ENCODE measurements around the gene LY6G6F.

LY6G6F gene

DNA sequence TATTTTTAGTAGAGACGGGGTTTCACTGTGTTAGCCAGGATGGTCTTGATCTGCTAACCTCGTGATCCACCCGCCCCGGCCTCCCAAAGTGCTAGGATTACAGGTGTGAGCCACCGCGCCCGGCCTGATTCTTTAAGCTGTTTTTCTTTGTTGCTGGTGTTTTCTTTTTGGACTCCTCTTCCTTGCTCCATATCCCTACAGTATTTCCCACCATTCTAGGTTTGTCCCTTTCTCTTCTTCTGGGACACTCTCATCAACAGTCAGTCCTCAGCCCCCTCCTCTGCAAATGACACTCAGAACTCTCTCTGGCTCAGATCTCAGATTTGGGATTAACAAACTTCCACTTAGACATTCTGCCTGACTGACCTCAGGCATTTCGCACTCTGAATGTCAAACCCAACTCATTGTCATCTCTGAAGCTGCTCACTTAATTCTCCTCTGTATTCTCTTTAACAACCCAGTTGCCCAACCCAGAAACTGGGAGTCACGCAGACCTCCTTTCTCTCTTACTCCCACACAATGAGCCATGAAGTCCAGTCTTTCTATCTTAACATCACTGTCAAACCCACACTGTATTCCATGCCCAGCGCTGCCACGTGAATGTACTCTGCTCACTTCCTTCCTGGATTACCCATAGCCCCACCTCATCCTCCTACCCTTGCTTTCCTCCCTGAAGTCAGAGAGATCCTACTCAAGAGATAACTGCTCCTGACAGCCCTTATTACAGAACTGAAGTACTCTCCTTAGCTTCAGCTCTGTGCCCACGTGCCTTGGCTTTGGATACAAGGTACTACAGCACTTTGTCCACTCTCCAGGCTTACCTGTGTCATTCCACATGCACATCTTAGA lies 19.1 kb downstream of the LY6G6F start:
- no peak for DNase-seq

DNA sequence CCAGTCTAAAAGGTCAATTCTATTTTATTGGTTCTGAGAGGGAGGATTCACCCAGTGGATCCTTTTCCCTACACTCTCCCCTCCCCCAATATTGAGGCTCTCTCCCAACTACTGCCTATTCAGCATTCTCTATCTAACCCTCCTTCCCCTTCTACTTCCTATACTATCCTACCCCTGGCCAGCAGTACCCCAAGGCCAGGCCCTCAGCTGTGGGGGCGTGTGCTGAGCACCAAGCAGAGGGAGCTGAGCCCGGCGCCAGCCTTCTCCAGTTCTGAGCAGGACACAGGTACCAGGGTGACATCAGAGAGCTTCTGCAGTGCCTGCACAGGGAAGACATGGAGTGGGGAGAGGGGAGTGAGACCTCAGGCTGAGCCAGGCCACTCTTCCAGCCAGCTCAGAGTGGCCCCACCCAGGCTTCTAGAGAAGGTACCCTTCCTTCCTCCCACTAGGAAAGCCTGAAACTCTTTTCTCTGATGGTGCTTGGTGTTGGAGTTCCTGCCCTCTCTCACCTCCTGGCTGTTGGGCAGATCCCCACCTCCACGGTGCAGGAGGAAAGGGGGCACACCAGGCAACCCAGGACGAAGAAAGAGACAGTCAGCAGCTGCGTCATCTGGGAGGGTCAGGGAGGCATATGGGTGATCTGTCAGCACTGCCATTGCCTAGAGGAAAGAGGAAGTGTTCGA lies 20.5 kb downstream of the LY6G6F start:
- DNase-seq: no peak

DNA sequence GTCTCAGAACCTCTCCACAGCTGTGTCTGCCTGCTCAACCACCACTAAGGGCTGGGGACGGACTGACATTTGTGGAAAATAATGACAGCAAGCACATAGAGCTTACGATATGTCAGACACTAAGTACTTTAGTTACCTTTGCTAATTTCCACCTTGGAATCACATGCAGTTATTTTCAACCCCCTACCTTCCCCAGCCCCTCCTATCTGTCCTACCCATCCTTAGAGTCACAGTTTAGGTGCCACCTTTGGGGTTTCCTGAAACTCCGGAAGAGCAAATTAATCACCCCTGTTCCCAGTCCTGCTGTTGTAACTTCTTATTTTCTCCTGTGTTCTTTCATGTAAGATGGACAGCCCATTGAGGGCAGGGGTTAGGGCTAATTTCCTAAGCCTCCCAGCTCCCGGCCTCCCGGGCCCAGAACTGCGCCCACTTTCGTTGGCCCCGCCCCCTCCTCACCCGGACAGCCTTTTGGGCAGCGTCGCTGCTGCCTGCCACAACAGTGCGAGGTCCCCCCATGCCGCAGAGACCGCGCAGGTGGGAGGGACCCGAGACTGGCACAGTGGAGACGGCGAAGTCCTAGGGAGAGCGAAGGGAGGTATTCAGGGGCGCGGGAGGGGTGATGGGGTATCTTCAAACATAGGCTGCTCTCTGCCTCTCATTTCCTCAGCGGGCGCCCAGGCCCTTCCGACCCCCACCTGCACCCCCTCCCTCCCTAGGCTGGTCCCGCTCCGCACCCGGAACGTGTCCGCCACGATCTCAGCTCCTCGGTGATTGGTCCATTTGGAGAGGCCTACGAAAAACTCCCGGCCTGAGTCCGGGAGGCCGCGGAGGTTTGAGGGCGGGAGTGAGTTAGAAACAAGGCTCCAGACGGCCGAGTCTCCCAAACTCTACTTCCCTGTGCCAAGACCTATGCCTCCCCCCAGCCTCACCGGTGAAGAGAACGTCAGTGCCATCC lies 21.3 kb downstream of the LY6G6F start:
- no peak for DNase-seq

DNA sequence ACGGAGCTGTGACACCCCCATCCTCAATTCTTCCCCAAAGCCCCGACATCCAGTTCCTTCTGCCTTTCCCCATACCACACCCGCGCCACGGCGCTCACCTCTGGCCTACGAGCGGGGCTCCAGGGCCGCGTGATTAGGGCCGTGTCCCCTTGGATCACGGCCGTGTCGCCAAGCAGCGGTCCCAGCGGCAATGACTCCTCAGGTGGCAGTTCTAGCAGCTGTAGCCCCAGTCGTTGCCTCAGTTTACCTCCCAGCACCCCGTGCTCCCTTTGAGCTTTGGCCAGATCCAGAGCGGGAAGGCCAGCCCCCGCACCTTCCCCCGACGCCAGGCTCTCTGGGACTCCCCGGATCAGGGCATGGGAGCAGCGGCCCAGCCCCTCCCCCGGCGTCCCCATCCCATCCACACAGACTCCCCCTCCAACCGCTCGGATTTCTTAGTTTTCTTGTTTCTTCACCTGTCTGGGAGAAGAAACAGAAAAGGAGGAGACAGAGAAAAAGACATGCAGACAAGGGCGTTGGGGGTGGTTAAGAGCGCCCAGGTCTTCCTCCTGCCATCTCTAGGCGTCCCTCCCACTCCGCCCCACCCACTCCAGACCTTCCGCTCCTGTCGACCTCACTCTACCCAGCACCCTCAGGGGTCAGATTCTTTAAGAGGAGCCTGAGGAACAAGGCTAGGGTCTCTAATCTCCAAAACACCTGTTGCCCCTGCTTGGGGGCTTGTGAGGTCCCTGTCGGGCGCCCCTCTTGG lies 22.3 kb downstream of the LY6G6F start, which contains the start of gene DDAH2:
Gene DDAH2, minus strand, starts transcription at position 533 of the 748 bp plus-strand sequence. Its CDS starts 138 bp downstream, at position 395.
- DNase-seq: no peak

DNA sequence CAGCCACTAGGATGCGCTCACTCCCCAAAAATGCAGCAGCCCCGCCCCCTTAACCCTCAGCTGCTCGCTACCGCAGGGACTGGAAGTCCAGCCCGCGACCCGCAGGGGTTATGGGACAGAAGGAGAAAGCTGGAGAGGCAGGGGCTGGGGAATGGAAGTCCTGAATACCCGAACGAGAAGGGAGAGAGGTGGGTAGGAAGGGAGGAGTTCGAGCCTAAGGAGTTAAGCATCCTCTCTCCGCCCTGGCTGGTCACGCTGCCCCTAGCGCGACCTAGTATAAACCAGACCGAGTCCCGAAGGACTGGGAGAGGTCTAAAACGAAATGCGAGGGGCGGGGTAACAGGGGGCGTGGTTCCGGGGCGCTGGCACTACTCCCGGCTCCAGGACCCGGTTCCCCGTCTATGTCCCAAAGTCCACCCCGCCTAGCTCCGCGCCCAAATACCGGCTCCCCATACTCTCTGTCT lies 22.9 kb downstream of the LY6G6F start:
- DNase-seq: no peak

DNA sequence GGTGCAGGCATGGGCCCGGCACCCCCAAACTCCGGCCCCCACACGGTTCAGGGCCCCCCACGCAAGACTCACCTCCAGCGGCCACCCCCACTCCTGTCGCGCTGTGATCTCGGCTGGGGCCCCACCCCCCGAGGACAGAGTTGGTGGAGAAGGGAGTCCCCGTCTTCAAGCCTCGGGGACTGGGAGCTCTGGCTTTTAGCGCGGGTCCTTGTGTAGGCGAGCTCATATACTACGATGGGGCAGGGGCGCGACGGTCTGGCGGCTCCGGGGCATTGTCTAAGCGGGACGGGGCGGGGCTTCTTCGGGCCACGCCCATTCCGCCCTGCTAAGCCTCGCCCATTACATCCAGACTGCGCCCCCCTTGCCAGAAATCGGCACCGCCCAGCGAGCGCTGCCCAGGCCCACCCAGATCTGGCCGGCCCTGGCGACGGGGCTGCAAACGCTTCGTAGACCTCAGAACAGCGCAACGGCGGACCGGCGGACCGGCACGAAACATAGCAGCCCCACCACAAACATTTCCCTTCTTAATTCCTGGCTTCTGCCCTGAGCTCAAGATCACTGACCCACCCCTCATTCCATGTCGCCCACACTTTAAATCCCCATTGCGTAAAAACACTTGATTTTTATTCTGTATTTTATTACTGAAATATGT lies 23.4 kb downstream of the LY6G6F start:
- DNase-seq: peak; percentile 53

DNA sequence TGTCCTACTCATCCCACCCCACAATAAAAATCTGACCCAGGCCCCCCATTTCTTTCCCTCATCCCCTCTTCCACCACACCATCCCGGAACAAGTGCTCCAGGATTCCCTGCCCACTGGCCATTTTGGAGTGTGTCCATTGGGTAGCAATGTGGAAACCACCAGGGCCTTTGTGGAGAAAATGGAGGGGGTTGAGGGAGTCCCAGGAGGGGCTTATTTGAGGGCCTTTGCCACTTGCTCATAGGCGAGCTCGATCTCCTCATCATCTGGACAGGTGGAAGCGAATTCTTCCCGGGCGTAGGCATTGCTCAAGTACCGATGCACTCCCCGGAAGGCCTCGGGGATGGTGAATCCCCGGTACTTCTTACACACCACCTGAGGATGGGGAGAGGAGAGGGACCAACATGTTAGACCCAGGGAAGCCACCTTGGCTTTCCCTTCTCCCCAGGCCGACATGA lies 24.0 kb downstream of the LY6G6F start:
- no peak for DNase-seq

DNA sequence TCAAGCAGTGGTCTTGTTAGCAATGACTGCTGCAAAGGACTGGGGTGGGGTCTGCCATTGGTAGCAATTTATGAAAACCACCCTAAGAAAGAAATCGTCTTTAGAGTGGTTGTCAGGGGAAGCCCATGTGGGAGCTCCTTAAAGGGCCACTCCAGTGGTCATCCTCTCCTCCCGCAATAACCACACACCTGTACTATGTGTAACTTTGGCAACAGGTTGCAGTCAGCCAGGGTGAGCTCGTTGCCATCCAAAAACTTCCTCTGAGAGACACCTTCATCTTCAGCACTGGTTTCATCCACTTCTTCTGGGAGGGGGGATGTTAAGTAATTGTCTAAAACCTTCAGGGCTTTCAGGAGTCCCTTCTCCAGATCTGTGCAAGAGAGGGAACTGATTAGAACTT lies 25.4 kb downstream of the LY6G6F start:
- DNase-seq: no peak

DNA sequence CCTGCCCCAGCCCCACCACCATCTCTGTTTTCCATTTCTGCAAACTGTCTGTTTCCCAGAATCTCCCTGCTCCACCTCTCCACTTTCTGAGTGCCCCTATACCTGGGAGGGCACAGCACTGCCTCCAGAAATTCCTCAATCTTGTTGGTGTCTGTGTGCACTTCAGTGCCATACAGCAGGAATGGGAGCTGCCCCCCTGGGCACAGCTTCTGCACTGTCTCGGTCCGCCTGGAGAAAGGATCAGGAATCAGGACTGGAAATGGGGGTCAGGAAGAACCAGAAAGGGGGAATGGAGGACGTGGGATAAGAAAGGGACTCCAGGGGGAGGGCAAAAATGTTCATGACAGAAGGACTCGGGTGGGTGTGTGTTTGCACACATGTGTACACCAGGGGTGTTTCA lies 27.1 kb downstream of the LY6G6F start:
- no peak for DNase-seq

DNA sequence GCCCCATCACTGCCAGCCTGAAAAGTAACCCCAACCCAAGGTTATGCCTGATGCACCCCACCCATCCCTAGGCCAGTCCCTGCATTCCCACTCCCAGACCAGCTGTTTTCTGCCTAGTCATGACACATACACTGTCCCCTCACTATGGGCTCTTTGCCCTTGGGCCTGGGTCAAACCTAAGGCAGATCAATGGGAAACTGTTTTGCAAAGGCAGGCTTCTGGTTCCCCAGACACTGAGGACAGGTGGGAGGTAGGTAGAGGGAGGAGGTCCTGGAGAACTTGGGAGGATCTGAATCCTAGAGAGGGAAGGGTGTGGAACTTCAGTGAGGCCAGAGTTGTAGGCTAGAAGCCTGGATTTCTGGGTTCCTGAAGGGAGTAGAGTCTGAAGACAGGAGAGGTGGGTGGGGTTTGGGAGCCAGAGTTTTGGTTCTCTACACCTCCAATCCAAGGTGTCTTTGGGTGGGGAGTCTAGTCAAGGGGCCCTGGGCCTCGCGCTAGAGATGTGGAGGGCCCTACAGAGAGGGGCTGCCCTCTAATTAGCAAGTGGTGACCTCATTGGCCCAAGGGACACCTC lies 27.7 kb downstream of the LY6G6F start:
- no peak for DNase-seq

DNA sequence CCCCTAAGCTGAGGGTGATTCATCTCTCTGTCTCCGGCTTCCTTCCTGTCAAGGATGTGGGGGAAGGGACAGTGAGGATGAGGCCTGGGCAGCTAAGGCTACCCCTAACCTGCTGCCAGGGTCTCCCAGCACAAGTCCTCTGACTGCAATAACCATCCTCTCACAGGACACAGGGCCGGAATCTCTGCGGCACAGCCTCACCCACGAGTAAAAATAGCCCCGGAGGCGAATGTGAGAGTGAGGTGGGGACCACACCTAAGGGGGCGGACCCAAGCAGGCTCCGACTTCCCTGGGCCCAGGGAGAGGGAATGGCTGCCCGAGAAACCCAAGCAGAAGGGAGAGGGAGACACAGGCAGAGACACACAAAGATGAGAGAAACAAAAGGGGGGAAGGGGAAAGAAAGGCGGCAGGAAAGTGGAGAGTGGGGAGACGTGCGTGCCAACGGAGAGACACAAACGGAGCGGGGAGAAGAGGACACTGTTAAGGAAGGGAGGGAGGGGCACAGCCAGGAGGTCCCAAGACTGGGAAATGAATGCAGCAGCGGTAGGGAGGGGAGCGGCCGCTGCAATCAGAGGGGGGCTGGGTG lies 28.2 kb downstream of the LY6G6F start:
- DNase-seq: no peak

DNA sequence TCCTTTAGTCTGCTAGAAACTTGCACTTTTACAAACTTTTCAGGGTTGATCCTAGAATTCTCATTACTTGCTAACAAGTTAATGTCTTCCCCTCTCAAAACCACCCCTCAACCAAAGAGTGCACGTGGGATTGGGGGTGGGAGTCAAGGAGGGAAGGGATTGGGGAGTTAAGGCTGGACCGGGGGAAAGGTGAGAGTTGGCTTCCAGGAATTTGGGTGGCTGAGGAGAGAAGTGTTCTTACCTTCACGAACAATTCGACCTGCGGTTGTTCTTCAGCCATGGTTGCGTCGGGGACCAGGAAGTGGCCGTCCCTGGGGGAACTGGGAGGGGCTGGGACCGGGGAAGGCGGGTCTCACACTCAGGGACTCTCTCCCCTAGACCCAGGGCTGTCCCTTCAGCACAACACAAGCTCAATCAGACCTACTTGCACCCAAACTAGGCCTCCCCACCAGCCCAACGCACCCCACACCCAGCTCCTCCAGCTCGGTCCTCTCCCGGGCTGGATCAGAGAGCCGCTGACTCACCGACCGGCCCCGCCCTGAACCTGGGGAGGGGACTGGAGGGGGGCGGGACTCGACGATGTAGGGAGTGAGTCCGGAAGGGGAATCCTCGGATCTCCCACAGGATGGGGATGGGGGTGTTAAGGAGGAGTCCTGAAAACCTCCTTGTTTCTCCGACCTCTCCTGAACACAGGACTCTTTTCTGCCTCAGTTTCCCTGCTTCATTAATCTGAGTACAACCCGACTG lies 29.5 kb downstream of the LY6G6F start, which contains the start of gene CLIC1:
Gene CLIC1, minus strand, starts transcription at position 510 of the 747 bp plus-strand sequence. Its CDS starts 230 bp downstream, at position 280.
- DNase-seq: peak; percentile 47

DNA sequence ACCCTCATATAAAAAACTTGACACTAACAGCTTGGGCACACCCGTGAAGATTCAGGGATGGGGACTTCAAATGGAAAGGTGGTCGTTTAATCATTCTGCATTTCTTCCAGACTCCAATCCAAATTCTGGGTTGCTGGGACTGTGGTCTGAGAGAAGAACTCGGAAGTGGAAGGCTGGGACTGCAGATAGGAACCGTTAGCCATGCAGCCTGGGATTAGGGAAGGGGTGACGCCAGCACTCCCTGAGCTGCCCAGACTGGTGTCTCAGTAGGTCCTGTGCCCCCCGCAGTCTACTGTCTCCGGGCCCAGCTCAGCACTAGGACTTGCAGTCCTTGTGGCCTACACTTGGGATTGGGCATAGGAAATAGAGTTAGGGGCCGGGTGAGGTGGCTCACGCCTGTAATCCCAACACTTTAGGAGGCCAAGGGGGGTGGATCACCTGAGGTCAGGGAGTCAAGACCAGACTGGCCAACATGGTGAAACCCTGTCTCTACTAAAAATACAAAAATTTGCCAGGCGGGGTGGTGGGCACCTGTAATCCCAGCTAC lies 30.2 kb downstream of the LY6G6F start:
- DNase-seq: no peak

DNA sequence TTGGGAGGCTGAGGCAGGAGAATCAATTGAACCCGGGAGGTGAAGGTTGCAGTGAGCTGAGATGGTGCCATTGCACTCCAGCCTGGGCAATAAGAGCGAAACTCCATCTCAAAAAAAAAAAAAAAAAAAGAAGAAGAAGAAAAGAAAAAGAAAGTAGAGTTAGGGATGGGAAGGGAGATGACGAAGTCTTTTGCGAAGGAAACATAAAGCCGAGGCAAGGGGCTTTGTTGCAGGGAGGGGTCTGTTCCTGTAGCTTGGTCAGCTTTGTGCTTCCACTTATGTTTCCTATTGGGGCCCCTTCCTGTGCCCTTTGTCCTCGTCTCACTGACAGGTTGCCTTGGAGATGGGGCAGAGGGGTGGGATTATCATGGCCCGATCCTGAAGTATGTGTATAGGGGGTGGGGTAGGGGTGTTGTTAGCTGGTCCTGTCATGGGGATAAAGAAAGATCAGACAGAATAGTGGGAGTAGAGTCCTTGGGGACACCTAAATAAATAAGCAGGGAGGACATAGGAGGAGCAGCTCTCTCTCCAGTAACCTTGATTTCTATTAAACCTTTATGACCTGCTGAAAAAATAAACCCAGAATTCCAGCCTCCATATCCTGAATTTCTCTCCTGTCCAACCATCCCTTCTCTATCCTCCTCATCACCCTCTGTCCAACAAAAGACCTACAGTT lies 30.8 kb downstream of the LY6G6F start:
- DNase-seq: no peak

DNA sequence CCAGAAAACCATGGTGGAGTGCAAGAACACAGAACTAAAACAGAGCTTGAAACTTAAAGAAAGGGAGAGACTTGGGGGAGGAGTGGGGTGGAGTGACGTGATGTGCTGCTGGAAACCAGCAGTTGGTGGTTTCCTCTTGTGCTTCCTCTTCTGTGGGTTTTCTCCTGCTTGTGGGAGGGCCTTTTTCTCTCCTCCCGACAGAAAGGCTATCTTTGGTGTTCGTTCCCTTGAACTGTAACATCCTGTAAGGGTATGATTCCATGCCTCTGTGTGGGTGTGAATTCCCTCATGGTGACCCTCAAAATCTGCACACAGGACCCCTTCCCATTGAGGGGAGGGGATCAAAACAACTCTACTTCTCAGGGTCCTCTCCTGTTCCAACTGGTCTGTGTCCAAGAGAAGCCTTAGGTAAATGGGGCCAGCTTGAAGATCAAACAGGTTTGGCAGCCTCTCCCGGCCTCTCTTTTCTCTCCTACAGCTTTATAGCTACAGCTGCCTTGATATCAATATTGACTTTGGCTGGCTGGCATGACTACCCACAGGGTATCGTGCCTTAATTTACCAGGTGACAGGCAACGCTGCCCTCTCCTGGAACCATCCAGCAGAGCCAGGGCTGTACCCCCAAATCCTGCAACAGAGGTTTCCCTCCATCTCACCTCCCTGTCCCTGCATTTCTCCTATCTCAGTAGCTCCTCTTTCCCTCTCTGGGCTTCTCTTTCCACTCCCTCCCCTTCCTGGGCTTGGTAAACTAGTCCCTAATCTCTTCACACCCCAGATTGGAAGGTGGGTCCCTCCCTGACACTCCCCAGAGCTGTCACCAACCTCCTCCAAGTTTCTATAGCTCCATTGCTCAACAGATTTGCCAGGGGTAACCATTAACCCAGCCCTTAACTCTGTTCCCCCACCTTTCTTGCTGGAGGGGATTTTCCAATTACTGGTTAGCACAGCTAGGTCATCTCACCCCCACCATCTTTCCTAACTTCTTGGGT lies 31.6 kb downstream of the LY6G6F start:
- no peak for DNase-seq

DNA sequence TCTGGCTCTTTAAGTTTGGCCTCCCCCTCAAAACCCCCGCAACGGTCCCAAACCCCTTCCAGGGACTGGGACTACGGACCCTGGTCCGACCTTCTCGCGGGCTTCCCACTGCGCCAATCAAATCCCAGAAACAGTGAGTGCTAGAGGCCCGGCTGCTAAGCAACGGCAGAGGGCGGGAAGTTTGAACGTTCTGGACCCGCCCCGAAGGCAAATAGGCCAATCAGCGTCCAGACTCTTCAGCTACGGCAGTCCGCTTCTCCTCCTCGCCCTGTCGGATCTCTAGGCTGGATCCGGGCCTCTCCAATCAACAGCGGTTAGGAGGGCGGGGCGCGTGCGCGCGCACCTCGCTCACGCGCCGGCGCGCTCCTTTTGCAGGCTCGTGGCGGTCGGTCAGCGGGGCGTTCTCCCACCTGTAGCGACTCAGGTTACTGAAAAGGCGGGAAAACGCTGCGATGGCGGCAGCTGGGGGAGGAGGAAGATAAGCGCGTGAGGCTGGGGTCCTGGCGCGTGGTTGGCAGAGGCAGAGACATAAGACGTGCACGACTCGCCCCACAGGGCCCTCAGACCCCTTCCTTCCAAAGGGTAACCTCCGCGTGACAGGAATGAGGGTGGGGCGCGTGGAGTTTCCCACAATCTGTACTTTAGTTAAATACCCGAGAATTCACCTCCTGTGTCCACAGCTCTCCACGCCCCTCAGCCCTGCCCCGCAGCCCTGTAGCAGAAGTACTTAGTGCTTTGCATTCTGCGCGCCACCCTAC lies 33.2 kb downstream of the LY6G6F start, which contains the start of gene MSH5:
Gene MSH5, plus strand, starts transcription at position 367 of the 758 bp plus-strand sequence. CDS start 462 bp downstream, outside the sequence.
- peak; percentile 83 for DNase-seq
